ENCODE data around the gene OR5H6.
A peak's percentile ranks its signal among the peaks of the same experiment; 100 is the strongest.

Gene OR5H6

DNA sequence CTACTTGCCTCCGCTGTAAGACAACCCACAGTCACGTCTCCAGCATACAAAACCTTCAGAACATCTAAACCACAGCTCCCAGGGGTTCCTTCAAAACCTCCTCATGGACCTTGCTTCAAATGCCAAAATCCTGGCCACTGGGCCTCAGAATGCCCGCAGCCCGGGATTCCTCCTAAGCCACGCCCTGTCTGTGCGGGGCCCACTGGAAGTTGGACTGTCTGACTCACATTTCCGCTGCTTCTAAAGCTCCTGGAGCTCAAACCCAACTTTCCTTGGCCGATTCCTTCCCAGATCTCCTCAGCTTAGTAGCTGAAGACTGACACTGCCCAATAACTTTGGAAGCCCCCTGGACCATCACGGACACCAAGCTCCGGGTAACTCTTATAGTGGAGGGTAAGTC lies 17.9 kb upstream of the OR5H6 start:
- TF ChIP-seq CREB1 (IDR thresholded peaks at IDR 0.05; ENCODE audit: low read depth) (no peak), RAD21 (IDR thresholded peaks at IDR 0.05; ENCODE audit: low read depth) (no peak), EP300 (IDR thresholded peaks at IDR 0.05; ENCODE audit: borderline replicate concordance) (no peak), EGR1 (IDR thresholded peaks at IDR 0.05) (no peak), TAF1 (IDR thresholded peaks at IDR 0.05; ENCODE audit: low read depth) (no peak), CEBPB (IDR thresholded peaks at IDR 0.05) (no peak), FOXM1 (IDR thresholded peaks at IDR 0.05; ENCODE audit: borderline replicate concordance, low read depth) (no peak), YY1 (IDR thresholded peaks at IDR 0.05; ENCODE audit: low read depth) (no peak), ZBTB7A (IDR thresholded peaks at IDR 0.05; ENCODE audit: low read depth) (no peak), NFIC (IDR thresholded peaks at IDR 0.05) (no peak), TCF12 (IDR thresholded peaks at IDR 0.05; ENCODE audit: low read depth) (no peak), TEAD4 (IDR thresholded peaks at IDR 0.05) (no peak)
- TF ChIP-seq, protein P1, sequence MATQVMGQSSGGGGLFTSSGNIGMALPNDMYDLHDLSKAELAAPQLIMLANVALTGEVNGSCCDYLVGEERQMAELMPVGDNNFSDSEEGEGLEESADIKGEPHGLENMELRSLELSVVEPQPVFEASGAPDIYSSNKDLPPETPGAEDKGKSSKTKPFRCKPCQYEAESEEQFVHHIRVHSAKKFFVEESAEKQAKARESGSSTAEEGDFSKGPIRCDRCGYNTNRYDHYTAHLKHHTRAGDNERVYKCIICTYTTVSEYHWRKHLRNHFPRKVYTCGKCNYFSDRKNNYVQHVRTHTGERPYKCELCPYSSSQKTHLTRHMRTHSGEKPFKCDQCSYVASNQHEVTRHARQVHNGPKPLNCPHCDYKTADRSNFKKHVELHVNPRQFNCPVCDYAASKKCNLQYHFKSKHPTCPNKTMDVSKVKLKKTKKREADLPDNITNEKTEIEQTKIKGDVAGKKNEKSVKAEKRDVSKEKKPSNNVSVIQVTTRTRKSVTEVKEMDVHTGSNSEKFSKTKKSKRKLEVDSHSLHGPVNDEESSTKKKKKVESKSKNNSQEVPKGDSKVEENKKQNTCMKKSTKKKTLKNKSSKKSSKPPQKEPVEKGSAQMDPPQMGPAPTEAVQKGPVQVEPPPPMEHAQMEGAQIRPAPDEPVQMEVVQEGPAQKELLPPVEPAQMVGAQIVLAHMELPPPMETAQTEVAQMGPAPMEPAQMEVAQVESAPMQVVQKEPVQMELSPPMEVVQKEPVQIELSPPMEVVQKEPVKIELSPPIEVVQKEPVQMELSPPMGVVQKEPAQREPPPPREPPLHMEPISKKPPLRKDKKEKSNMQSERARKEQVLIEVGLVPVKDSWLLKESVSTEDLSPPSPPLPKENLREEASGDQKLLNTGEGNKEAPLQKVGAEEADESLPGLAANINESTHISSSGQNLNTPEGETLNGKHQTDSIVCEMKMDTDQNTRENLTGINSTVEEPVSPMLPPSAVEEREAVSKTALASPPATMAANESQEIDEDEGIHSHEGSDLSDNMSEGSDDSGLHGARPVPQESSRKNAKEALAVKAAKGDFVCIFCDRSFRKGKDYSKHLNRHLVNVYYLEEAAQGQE (IDR thresholded peaks at IDR 0.05; ENCODE audit: low read depth): no peak
- TF ChIP-seq, protein P2, sequence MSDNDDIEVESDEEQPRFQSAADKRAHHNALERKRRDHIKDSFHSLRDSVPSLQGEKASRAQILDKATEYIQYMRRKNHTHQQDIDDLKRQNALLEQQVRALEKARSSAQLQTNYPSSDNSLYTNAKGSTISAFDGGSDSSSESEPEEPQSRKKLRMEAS (IDR thresholded peaks at IDR 0.05): no peak
- TF ChIP-seq, protein P3, sequence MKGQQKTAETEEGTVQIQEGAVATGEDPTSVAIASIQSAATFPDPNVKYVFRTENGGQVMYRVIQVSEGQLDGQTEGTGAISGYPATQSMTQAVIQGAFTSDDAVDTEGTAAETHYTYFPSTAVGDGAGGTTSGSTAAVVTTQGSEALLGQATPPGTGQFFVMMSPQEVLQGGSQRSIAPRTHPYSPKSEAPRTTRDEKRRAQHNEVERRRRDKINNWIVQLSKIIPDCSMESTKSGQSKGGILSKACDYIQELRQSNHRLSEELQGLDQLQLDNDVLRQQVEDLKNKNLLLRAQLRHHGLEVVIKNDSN (IDR thresholded peaks at IDR 0.05): no peak

DNA sequence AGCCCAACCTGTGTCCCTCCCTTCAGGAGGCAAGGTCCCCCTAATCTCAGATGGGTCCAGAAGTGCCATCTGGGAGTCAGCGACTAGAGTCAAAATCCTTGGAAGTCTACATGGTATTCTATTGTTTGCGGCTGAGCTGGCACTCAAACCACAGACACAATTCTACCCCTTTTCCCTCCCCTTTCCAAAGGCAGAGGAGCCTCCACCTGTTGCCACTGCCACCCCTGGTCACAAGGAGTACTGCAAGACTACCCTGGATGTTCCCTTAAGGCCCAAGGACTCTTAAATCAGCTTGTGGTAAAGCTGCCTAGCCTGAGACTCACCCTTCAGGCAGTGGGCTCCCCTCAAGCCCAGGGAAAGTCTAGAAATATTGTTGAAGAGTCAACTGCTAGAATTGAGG lies 4.3 kb upstream of the OR5H6 start:
- no peak for TF ChIP-seq TCF12 (IDR thresholded peaks at IDR 0.05; ENCODE audit: low read depth)
- TF ChIP-seq RAD21 (IDR thresholded peaks at IDR 0.05; ENCODE audit: low read depth): peak; percentile 18; the same call in 1 of the 2 replicates
- TF ChIP-seq FOXM1 (IDR thresholded peaks at IDR 0.05; ENCODE audit: borderline replicate concordance, low read depth): no peak

DNA sequence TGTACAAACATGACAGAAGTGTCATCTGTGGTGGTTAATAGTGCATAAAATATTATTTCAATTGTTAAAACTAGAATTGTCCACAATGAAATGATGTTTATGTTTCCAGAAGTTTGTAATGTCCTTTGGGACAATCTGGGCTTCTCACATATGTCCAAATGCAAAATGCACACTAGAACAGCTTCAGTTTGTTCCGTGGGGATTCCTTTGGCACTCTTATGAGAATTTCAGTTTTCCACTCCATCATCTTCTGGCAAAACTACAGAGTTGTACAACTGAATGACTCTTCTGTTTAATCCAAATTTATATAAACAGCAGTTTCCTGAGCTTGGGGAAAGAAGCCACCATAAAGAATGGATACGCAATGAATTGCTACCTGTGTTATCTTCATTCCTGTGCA lies 2.0 kb upstream of the OR5H6 start:
- TF ChIP-seq TAF1 (IDR thresholded peaks at IDR 0.05; ENCODE audit: low read depth): no peak

- TF ChIP-seq TEAD4 (IDR thresholded peaks at IDR 0.05) (no peak), CREB1 (IDR thresholded peaks at IDR 0.05; ENCODE audit: low read depth) (no peak), TAF1 (IDR thresholded peaks at IDR 0.05; ENCODE audit: low read depth) (no peak), EP300 (IDR thresholded peaks at IDR 0.05; ENCODE audit: borderline replicate concordance) (no peak), EGR1 (IDR thresholded peaks at IDR 0.05) (no peak)
- TF ChIP-seq, protein P1 (IDR thresholded peaks at IDR 0.05; ENCODE audit: low read depth): no peak
These were observed 5.8 kb downstream of the OR5H6 start for GRCh38 chr3:98269846-98270245.

- TF ChIP-seq CREB1 (IDR thresholded peaks at IDR 0.05; ENCODE audit: low read depth): no peak
- TF ChIP-seq, protein P2 (IDR thresholded peaks at IDR 0.05): no peak
- TF ChIP-seq, protein P3 (IDR thresholded peaks at IDR 0.05): no peak
- TF ChIP-seq, protein P1 (IDR thresholded peaks at IDR 0.05; ENCODE audit: low read depth): no peak
- no peak for TF ChIP-seq TCF12 (IDR thresholded peaks at IDR 0.05; ENCODE audit: low read depth)
- no peak for TF ChIP-seq CEBPB (IDR thresholded peaks at IDR 0.05)
- no peak for TF ChIP-seq EP300 (IDR thresholded peaks at IDR 0.05; ENCODE audit: borderline replicate concordance)
- TF ChIP-seq ZBTB7A (IDR thresholded peaks at IDR 0.05; ENCODE audit: low read depth): no peak
- no peak for TF ChIP-seq TEAD4 (IDR thresholded peaks at IDR 0.05)
- TF ChIP-seq TAF1 (IDR thresholded peaks at IDR 0.05; ENCODE audit: low read depth): no peak
These were observed 8.1 kb downstream of the OR5H6 start for GRCh38 chr3:98272126-98272525.
